Nephron (organoid): Measurements from ENCODE around the gene TRMU.

ENCODE experiments used
- H3K27ac Mint-ChIP-seq, 3 experiments: 2 replicates each; pipeline ENCODE4 v1.8.0; 2020; ENCODE audit warnings: mixed read lengths in 3 of 3, mild to moderate bottlenecking in 2 of 3, moderate library complexity in 1 of 3
- H3K27me3 Mint-ChIP-seq: 2 replicates; pipeline ENCODE4 v1.8.0; 2021; ENCODE audit warnings: low read depth, mild to moderate bottlenecking, moderate library complexity, mixed read lengths
- H3K36me3 Mint-ChIP-seq: 2 replicates; pipeline ENCODE4 v1.8.0; 2020; ENCODE audit warnings: low read depth, mixed read lengths
- H3K4me1 Mint-ChIP-seq: 2 replicates; pipeline ENCODE4 v1.8.0; 2020; ENCODE audit warnings: mixed read lengths
- H3K4me3 Mint-ChIP-seq, 3 experiments: 2 replicates each; pipeline ENCODE4 v1.8.0; 2020; ENCODE audit warnings: mild to moderate bottlenecking in 3 of 3, mixed read lengths in 3 of 3, moderate library complexity in 2 of 3
- H3K9me3 Mint-ChIP-seq: 2 replicates; pipeline ENCODE4 v1.8.0; 2020; ENCODE audit warnings: mixed read lengths
- CTCF ChIP-seq, 3 experiments: fragments of 200-600 bp; sonication (generic); IDR thresholded peaks; one replicate each; pipeline ENCODE4 v1.5.0; 2021; ENCODE audit warnings: antibody characterized with exemption in 3 of 3; ENCODE audit not compliant: unreplicated experiment in 3 of 3

TRMU gene

GRCh38 chr22:46336119-46337078 is 885 bp downstream of the TRMU start:
- Mint-ChIP-seq H3K27me3 (no peaks in the 10 kb centered on the region), H3K4me3 (peak overlapping the region; percentile 93 to 98 (median 94)), H3K36me3 (peaks cover 36% of the 10 kb centered on the region), H3K27ac (peak overlapping the region; percentile 60 to 98 (median 91)), H3K4me1 (peaks cover 21% of the 10 kb centered on the region), H3K9me3 (no peaks in the 10 kb centered on the region)
- no peak for TF ChIP-seq CTCF (IDR thresholded peaks at IDR 0.05; ENCODE audit: unreplicated experiment in 3 of 3)

- H3K9me3 Mint-ChIP-seq, result no peaks in the 10 kb centered on the region
- no peaks in the 10 kb centered on the region for H3K27me3 Mint-ChIP-seq
- peaks cover 21% of the 10 kb centered on the region for H3K4me1 Mint-ChIP-seq
- H3K27ac Mint-ChIP-seq, result no peak overlapping the region
- peak overlapping the region; percentile 52 to 98 (median 75) for H3K4me3 Mint-ChIP-seq
- H3K36me3 Mint-ChIP-seq, result peaks cover 47% of the 10 kb centered on the region
- no peak for TF ChIP-seq CTCF (IDR thresholded peaks at IDR 0.05; ENCODE audit: unreplicated experiment in 3 of 3)
Observed at GRCh38 chr22:46337870-46338269, 2.4 kb downstream of the TRMU start.

GRCh38 chr22:46338636-46339035 is 3.1 kb downstream of the TRMU start:
- Mint-ChIP-seq H3K27ac (peak overlapping the region in 1 of 3 experiments; percentile 16), H3K36me3 (peaks cover 52% of the 10 kb centered on the region), H3K9me3 (no peaks in the 10 kb centered on the region), H3K4me1 (peaks cover 21% of the 10 kb centered on the region), H3K4me3 (peak overlapping the region in 1 of 3 experiments; percentile 4), H3K27me3 (no peaks in the 10 kb centered on the region)
- no peak for TF ChIP-seq CTCF (IDR thresholded peaks at IDR 0.05; ENCODE audit: unreplicated experiment in 3 of 3)

- no peak overlapping the region for H3K4me3 Mint-ChIP-seq
- no peaks in the 10 kb centered on the region for H3K9me3 Mint-ChIP-seq
- peaks cover 20% of the 10 kb centered on the region for H3K4me1 Mint-ChIP-seq
Observed at GRCh38 chr22:46339956-46340355, 4.4 kb downstream of the TRMU start.

GRCh38 chr22:46340676-46341075 is 5.2 kb downstream of the TRMU start:
- H3K9me3 Mint-ChIP-seq, result no peaks in the 10 kb centered on the region
- no peaks in the 10 kb centered on the region for H3K27me3 Mint-ChIP-seq
- peaks cover 16% of the 10 kb centered on the region for H3K4me1 Mint-ChIP-seq
- peaks cover 61% of the 10 kb centered on the region for H3K36me3 Mint-ChIP-seq
- H3K27ac Mint-ChIP-seq, result no peak overlapping the region
- TF ChIP-seq CTCF (IDR thresholded peaks at IDR 0.05; ENCODE audit: unreplicated experiment in 3 of 3), result no peak
- no peak overlapping the region for H3K4me3 Mint-ChIP-seq

More at GRCh38 chr22:46339956-46340355, 4.4 kb downstream of the TRMU start:
- H3K36me3 Mint-ChIP-seq, result peaks cover 59% of the 10 kb centered on the region
- TF ChIP-seq CTCF (IDR thresholded peaks at IDR 0.05; ENCODE audit: unreplicated experiment in 3 of 3), result no peak
- H3K27me3 Mint-ChIP-seq, result no peaks in the 10 kb centered on the region
- peak overlapping the region in 1 of 3 experiments; percentile 44 for H3K27ac Mint-ChIP-seq
